Effector memory CD8-positive, alpha-beta T cell (primary cell): ENCODE results near the gene CALCR.
"Not testable (repeated sequence)": the region's sequence is repeated elsewhere in the genome, so short reads cannot be mapped to it uniquely, and the experiment has no call there.

Source experiments
- ATAC-seq: fragments of 150-1000 bp; cut with Tn5 transposase; replicated peaks from 2 replicates; pipeline ENCODE4 v1.10.0; 2021; ENCODE audit warnings: mild to moderate bottlenecking, moderate library complexity
- DNase-seq, 3 experiments: peaks; one replicate each; pipeline ENCODE4 v3.0.0; 2021
- H3K27ac Mint-ChIP-seq, 2 donors: one replicate each; pipeline ENCODE4 v1.8.0; 2022; ENCODE audit warnings: mild to moderate bottlenecking in 2 of 2, mixed read lengths in 2 of 2, moderate library complexity in 2 of 2
- H3K27me3 Mint-ChIP-seq, 2 donors: one replicate each; pipeline ENCODE4 v1.8.0; 2022; ENCODE audit warnings: mixed read lengths in 2 of 2
- H3K36me3 Mint-ChIP-seq: one replicate; pipeline ENCODE4 v1.8.0; 2022; ENCODE audit warnings: mild to moderate bottlenecking, moderate library complexity, mixed read lengths; ENCODE audit not compliant: insufficient read depth
- H3K4me1 Mint-ChIP-seq, 2 donors: one replicate each; pipeline ENCODE4 v1.8.0; 2022; ENCODE audit warnings: low read depth in 2 of 2, mixed read lengths in 2 of 2
- H3K4me3 Mint-ChIP-seq, 2 donors: one replicate each; pipeline ENCODE4 v1.8.0; 2022; ENCODE audit warnings: mild to moderate bottlenecking in 2 of 2, mixed read lengths in 2 of 2, moderate library complexity in 2 of 2
- H3K9me3 Mint-ChIP-seq, 2 donors: one replicate each; pipeline ENCODE4 v1.8.0; 2022; ENCODE audit warnings: mixed read lengths in 2 of 2

The CALCR gene

DNA sequence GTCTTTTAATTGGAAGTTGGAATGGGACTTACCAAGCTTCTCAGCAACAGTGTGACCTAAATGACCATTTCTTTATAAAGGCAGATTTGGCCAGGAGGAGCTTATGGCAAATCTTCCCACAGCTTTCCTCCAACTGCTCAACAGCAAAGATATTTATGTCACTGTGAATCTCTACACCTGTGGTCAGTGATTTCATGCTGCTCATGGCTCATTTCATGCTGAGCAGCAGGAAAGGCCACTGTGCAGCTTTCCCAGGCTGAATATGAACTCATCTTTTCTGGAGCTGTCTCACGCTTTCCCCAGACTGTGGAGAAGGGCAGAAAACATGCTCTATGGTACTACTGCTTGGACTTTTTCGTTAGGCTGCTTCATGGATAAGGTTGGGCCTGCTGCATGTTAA lies 29.8 kb downstream of the CALCR start:
- ATAC-seq, result no peak
- DNase-seq, result no peak
- Mint-ChIP-seq H3K4me3 (no peak overlapping the region), H3K27me3 (no peaks in the 10 kb centered on the region), H3K9me3 (no peaks in the 10 kb centered on the region), H3K4me1 (no peaks in the 10 kb centered on the region), H3K36me3 (no peaks in the 10 kb centered on the region), H3K27ac (no peak overlapping the region)

DNA sequence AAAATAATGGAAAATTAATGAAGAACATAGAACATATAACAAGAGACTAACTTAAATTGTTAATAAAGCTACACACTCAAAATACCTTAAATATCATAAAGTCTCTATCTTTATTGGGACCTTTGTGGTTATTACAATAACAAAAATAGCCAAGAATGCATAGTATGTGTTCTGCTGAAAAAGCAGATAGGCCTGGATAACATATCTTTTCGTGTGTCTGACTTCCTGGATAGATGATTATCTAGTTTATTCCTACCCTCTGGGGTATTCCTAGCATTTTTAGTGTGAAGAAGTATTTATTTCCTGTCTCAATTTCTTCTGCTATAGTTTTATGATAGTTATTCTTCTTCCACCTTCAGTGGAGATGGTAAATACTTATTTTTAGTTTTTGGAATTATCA lies 36.5 kb downstream of the CALCR start:
- H3K4me3 Mint-ChIP-seq, result no peak overlapping the region
- H3K9me3 Mint-ChIP-seq, result no peaks in the 10 kb centered on the region
- no peaks in the 10 kb centered on the region for H3K27me3 Mint-ChIP-seq
- no peak for ATAC-seq
- H3K27ac Mint-ChIP-seq, result no peak overlapping the region
- H3K36me3 Mint-ChIP-seq, result no peaks in the 10 kb centered on the region
- no peaks in the 10 kb centered on the region for H3K4me1 Mint-ChIP-seq
- no peak for DNase-seq

DNA sequence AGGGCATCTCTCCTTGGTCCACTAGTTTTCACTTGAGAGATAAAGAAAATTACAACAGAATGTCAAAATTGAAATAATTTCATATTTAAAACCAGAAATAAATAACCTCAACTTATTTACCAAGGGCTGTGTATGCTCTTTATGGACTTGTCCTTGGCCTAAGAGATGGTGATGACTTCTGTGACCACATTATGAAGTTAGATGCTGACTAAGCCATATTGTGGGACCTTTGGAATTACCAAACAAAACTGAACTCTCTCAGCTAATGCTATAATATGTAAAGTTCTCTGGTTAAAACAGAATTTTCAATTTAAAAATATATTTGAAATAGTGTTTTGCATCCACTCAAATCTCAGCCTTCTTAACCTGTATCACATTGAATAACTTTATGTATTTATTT lies 38.9 kb downstream of the CALCR start:
- no peaks in the 10 kb centered on the region for H3K4me1 Mint-ChIP-seq

DNA sequence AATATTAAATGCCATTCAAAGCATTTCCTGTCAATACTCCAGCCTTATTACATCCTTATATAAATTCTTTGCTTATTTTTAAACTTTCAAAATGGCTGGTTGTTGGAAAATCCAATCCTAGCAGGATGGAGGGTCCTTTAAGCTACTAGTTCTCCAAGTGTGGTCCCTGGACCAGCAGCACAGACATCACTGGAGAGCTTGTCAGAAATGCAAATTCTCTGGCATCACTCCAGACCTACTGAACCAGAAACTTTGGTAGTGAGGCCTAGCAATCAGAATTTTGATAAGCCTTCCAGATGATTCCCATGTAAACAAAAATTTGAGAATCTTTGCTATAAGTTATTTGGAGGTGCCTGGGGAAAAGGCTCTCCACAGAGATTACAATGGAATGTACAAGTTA lies 43.8 kb downstream of the CALCR start:
- H3K27me3 Mint-ChIP-seq, result no peaks in the 10 kb centered on the region
- ATAC-seq (no peak), DNase-seq (no peak)
- no peak overlapping the region for H3K4me3 Mint-ChIP-seq
- no peaks in the 10 kb centered on the region for H3K4me1 Mint-ChIP-seq
- H3K9me3 Mint-ChIP-seq, result no peaks in the 10 kb centered on the region
- H3K27ac Mint-ChIP-seq, result no peak overlapping the region
- no peaks in the 10 kb centered on the region for H3K36me3 Mint-ChIP-seq

More for the DNA sequence above, 38.9 kb downstream of the CALCR start:
- Mint-ChIP-seq H3K36me3 (no peaks in the 10 kb centered on the region), H3K4me3 (no peak overlapping the region), H3K27ac (no peak overlapping the region), H3K27me3 (no peaks in the 10 kb centered on the region), H3K9me3 (no peaks in the 10 kb centered on the region)
- ATAC-seq (no peak), DNase-seq (no peak)

DNA sequence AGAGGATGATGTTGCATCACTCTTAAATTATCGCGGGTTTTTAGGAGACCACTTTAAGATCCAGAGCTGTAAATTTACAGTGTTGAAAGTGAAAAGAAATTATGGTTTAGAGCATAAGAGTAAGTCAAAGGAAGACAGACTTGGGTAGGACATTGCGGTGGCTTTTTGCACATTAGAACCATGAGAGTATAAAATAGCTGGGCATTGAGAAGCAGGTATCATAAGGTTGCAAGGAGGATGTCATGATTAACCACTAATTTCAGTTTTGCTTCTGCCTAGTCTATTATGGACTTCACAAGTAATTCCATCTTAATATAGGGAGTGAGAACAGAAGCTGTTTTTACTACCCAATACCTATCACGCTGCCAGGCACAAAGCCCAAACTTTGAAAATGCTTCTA lies 57.7 kb downstream of the CALCR start:
- Mint-ChIP-seq H3K4me1 (no peaks in the 10 kb centered on the region), H3K27ac (no peak overlapping the region), H3K36me3 (no peaks in the 10 kb centered on the region), H3K4me3 (no peak overlapping the region), H3K27me3 (no peaks in the 10 kb centered on the region), H3K9me3 (no peaks in the 10 kb centered on the region)
- ATAC-seq, result no peak
- no peak for DNase-seq

DNA sequence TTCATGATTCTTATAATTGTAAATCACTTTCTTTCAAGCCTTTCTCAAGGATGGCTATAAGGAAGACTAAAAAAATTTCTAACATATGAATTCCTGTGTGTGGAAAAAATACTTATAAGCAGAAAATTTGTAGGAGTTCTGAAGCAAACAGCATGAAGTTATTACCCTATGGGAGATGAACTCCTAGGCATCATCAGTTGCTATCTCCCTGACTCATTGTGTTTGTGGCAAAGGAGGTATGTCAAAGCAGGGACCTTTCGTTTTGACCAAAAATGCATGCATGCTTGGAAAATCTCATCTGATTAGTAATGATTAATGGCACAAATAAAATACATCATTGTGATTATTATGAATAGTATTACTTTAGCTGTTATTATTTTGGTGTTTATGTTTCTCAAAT lies 59.4 kb downstream of the CALCR start:
- H3K27me3 Mint-ChIP-seq, result no peaks in the 10 kb centered on the region
- H3K4me3 Mint-ChIP-seq, result no peak overlapping the region
- no peak for DNase-seq
- H3K27ac Mint-ChIP-seq, result no peak overlapping the region
- H3K9me3 Mint-ChIP-seq, result no peaks in the 10 kb centered on the region
- no peak for ATAC-seq
- H3K4me1 Mint-ChIP-seq, result no peaks in the 10 kb centered on the region
- no peaks in the 10 kb centered on the region for H3K36me3 Mint-ChIP-seq

DNA sequence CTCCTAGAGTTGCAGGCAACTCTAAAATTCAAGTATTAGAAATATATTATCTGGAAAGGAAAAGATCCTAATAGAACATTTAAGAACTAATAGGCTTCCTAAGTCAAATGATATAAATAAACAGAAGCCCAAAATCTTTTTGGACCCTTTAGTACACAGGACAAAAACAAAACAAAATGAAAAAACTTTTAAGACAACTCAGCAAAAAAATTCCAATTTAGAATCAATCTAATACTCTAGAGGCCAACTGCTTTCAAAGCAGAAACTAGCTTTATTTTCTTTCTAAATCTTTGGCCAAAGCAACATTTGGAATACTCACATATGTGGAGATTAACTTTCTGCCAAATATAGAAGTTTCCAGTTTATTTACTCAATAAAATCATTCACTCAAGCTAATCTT lies 65.2 kb downstream of the CALCR start:
- Mint-ChIP-seq H3K9me3 (no peaks in the 10 kb centered on the region), H3K36me3 (no peaks in the 10 kb centered on the region), H3K27ac (no peak overlapping the region), H3K27me3 (no peaks in the 10 kb centered on the region), H3K4me3 (no peak overlapping the region), H3K4me1 (no peaks in the 10 kb centered on the region)
- DNase-seq, result no peak
- no peak for ATAC-seq

DNA sequence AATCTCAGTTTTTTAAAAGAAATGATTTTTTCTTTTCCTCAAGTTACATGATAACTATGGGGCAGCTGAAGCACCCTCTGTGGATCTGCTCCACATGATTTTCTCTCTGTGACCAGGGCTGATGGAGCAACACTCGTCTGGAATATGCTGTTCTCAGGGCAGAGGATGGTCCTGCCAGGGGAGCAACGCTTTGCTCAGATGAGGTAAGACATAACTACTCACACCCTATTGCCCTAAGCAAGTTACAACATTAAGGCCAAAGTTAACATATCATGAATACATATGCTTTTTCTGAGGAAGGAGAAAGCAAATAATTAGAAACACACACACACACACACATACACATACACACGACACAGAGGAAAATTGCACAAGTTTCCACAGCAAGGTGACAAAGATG lies 71.4 kb downstream of the CALCR start:
- H3K9me3 Mint-ChIP-seq, result no peaks in the 10 kb centered on the region
- H3K36me3 Mint-ChIP-seq, result no peaks in the 10 kb centered on the region
- H3K4me1 Mint-ChIP-seq, result no peaks in the 10 kb centered on the region
- no peak for ATAC-seq
- DNase-seq, result no peak
- no peaks in the 10 kb centered on the region for H3K27me3 Mint-ChIP-seq
- H3K4me3 Mint-ChIP-seq, result no peak overlapping the region
- H3K27ac Mint-ChIP-seq, result no peak overlapping the region

DNA sequence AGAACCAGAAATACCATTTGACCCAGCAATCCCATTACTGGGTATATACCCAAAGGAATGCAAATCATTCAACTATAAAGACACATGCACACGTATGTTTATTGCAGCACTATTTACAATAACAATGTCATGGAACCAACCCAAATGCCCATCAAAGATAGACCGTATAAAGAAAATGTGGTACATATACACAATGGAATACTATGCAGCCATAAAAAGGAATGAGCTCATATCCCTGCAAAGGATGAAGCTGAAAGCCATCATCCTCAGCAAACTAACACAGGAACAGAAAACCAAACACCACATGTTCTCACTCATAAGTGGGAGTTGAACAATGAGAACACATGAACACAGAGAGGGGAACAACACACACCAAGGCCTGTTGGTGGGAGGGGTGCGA lies 82.7 kb downstream of the CALCR start:
- H3K27ac Mint-ChIP-seq, H3K36me3 Mint-ChIP-seq: not testable (repeated sequence)

DNA sequence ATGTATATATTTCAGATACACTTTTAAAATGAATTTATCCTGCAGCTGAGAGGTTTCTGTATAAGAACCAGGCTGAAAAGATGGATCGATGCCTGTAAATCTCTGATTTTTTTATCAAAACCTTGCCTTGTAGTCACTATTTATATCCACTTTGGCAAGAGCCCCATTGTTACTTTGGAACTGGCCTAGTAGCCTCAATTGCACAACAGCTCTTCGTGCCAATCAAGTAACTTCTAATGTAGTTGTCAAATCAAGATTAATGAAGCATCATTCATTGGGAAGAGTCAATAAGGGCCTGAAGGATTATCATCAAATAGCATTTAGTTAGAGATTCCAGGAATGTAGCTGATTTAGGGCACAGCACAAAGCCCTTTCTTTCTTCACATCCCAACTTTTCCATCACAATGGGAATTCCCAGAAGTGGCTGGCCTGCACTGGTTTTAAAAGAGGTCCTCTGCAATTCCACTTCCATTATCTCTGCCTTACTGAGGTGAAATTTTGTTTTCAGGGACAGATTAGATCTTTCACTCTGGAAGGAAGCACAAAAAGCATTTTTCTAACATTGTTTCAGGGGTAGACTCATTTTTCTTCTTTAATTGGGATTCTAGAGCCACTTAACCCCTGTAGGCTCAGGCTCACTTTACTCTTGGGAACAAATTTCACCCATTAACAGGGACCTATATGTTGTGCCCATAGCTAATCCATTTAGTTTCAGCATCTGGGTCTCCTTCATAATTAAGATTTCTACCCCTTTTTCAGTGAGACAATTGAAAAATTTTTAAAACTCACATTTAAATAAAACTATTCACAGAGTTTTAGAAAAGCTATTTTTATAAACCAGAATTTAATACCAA lies 97.8 kb downstream of the CALCR start:
- DNase-seq, result no peak
- H3K27me3 Mint-ChIP-seq, result no peaks in the 10 kb centered on the region
- H3K4me3 Mint-ChIP-seq, result no peak overlapping the region
- H3K36me3 Mint-ChIP-seq, result no peaks in the 10 kb centered on the region
- no peak for ATAC-seq
- H3K9me3 Mint-ChIP-seq, result no peaks in the 10 kb centered on the region
- H3K27ac Mint-ChIP-seq, result no peak overlapping the region
- no peaks in the 10 kb centered on the region for H3K4me1 Mint-ChIP-seq

More for the DNA sequence above, 82.7 kb downstream of the CALCR start:
- not testable (repeated sequence) for H3K9me3 Mint-ChIP-seq, DNase-seq, ATAC-seq, H3K27me3 Mint-ChIP-seq, H3K4me3 Mint-ChIP-seq, H3K4me1 Mint-ChIP-seq

DNA sequence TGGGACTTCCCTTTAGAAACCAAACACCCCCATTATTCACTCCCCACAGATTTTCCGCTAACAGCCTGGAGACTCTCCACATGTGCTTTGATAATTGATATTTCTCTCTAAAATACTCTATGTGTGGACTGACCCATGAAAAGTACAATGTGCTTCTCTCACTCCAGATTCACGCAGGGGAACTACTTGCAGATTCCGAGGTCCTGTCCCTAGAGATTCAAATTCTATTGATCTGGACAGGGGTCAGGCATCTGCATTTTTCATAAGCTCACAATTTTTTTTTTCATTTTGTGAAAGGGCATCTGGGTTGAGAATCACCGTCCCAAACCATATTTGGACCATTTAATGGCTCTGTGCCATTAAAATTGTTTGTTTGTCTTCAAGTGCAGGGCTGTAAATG lies 98.7 kb downstream of the CALCR start:
- no peaks in the 10 kb centered on the region for H3K9me3 Mint-ChIP-seq
- H3K4me3 Mint-ChIP-seq, result no peak overlapping the region
- no peaks in the 10 kb centered on the region for H3K36me3 Mint-ChIP-seq
- no peaks in the 10 kb centered on the region for H3K27me3 Mint-ChIP-seq
- ATAC-seq (no peak), DNase-seq (no peak)
- H3K27ac Mint-ChIP-seq, result no peak overlapping the region
- H3K4me1 Mint-ChIP-seq, result no peaks in the 10 kb centered on the region

DNA sequence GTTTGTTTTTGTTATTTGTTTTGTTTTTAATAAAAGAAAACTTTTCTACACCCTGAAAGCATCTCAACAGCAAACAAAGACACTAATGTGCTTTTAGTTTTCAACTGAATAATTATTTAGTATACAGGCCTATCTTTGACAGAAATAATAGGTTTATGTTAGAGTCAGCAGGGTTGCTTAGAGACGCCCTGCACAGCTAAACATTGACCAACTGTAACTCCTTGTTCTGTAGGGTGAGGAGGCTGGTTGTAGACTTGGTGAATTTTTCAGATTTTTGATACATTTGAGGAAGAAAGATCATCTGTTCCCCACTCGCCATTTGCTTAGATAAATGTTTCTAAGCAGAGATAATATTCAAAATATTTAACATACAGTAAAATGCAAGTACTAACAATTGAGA lies 103.1 kb downstream of the CALCR start:
- H3K4me3 Mint-ChIP-seq, result no peak overlapping the region

DNA sequence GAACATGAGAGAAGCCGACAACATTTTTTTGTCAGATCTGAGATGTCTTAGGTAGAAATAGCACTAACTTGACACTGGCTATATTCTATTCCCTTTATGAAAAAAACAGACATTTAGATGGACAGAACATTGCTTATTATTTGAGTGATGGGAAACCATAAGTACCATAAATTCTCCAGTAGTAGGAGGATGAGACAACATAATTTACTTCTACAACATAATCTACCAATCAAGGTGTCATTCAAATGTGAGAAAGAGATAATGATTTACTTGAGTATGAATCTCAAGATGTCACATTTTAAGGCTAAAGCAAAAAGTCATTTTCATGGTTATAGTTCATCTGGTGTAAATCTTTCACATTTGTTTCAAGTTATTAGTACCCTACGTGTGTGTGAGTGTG lies 110.8 kb downstream of the CALCR start:
- DNase-seq (no peak), ATAC-seq (no peak)
- no peak overlapping the region for H3K27ac Mint-ChIP-seq
- peaks cover 0 to 6% of the 10 kb centered on the region in 2 donors for H3K27me3 Mint-ChIP-seq
- no peak overlapping the region for H3K4me3 Mint-ChIP-seq
- peaks cover 0 to 4% of the 10 kb centered on the region in 2 donors for H3K9me3 Mint-ChIP-seq
- no peaks in the 10 kb centered on the region for H3K36me3 Mint-ChIP-seq
- H3K4me1 Mint-ChIP-seq, result no peaks in the 10 kb centered on the region

More for the DNA sequence above, 103.1 kb downstream of the CALCR start:
- H3K36me3 Mint-ChIP-seq, result no peaks in the 10 kb centered on the region
- H3K4me1 Mint-ChIP-seq, result no peaks in the 10 kb centered on the region
- no peaks in the 10 kb centered on the region for H3K27me3 Mint-ChIP-seq
- H3K27ac Mint-ChIP-seq, result no peak overlapping the region
- DNase-seq, result no peak
- ATAC-seq, result no peak
- H3K9me3 Mint-ChIP-seq, result no peaks in the 10 kb centered on the region

DNA sequence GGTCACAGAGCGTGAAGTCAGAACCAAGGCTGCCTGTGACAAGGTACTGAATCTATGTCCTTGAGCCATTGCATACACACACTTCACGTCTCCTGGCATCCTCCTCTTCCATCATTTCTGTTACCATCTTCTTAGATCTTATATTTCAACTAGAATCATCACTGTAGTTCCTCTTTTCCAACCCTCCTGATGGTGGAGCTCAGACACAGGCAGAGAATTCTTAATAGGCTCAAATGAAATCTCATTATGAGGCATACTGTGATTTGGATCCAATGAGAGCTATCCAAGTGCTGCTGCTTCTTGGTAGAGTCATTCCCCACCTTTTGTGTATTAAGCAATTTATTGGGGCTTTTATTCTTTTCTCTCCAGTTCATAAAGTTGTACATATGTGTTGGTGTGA lies 113.2 kb downstream of the CALCR start:
- peaks cover 3% of the 10 kb centered on the region for H3K36me3 Mint-ChIP-seq
- no peak for DNase-seq
- no peak overlapping the region for H3K4me3 Mint-ChIP-seq
- peaks cover 0 to 6% of the 10 kb centered on the region in 2 donors for H3K27me3 Mint-ChIP-seq
- peaks cover 0 to 4% of the 10 kb centered on the region in 2 donors for H3K9me3 Mint-ChIP-seq
- no peak for ATAC-seq
- H3K27ac Mint-ChIP-seq, result no peak overlapping the region
- H3K4me1 Mint-ChIP-seq, result no peaks in the 10 kb centered on the region
